GM21737 (cell line): ENCODE measurements around the gene LIN7A.

Experiments used
- ATAC-seq: cut with Tn5 transposase; IDR thresholded peaks from one replicate; pipeline ENCODE4 v1.9.1; 2021; ENCODE audit warnings: mild to moderate bottlenecking, moderate library complexity; ENCODE audit not compliant: unreplicated experiment

LIN7A gene

GRCh38 chr12:80860928-80861327 is 76.8 kb downstream of the LIN7A start:
- ATAC-seq = no peak

- no peak for ATAC-seq
These were observed 77.5 kb downstream of the LIN7A start for GRCh38 chr12:80860206-80860605.

DNA sequence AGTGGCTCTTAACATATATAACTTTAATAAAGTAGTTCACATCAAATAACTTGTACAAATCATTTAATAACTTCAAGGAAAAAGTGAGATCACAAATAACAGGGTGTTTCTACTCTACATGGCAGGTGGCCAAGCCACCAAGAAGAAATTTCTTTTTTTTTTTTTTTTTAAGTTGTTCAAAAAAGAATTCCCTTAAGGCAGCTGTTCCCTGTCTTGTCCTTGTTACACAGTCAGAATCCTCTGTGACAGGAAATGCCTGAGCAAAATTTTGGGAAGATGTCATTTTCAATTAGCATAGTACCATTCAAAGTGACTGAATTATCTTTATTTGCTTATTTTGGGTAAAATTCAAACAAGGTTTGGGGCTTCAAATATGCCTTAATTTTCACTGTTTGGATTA is 79.4 kb downstream of the LIN7A start:
- ATAC-seq = no peak

- no peak for ATAC-seq
These were observed 80.4 kb downstream of the LIN7A start for GRCh38 chr12:80857311-80857710.

- no peak for ATAC-seq
These were observed 88.4 kb downstream of the LIN7A start for GRCh38 chr12:80849337-80849736.

- ATAC-seq = no peak
These were observed 88.9 kb downstream of the LIN7A start for GRCh38 chr12:80848858-80849257.

DNA sequence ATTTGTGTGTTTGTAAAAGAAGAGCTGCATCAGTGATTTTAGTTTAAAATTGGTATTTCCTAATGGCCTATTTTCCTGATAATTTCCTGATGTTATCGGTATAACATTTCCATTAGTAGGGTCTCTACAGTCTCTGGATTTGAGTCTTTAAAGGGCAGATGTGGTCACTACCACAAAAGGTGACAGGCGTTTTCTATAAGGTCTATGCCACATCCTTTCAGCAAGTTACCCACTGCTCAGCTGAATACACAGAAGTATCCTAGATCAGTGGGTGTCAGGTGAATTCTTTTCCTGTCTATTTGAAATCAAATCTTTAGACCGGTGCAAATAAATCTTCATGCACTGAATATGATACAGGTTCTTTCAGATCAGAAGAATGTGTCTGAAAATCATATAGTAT is 90.2 kb downstream of the LIN7A start:
- no peak for ATAC-seq

- no peak for ATAC-seq
These were observed 90.8 kb downstream of the LIN7A start for GRCh38 chr12:80846952-80847351.

- ATAC-seq = no peak
These were observed 92.1 kb downstream of the LIN7A start for GRCh38 chr12:80845639-80846038.

DNA sequence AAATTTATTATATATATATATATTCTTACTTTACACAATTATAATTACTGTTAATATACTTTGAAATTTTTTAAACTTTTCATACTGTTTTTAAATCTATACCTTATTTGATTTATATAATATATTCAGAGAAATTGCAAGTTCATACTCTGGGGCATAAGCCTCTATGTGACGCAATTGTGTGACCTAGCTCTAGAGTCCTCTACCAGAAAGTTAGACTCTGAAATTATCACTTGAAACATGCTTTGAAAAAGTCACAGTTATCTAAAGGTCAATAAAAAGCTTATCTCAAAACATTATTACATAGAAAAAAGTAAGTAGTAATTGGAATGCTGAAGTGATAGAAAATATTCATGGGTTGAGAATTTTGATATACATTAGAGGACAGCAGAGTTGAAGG is 93.8 kb downstream of the LIN7A start:
- ATAC-seq = no peak

- no peak for ATAC-seq
These were observed 99.0 kb downstream of the LIN7A start for GRCh38 chr12:80838708-80839107.

DNA sequence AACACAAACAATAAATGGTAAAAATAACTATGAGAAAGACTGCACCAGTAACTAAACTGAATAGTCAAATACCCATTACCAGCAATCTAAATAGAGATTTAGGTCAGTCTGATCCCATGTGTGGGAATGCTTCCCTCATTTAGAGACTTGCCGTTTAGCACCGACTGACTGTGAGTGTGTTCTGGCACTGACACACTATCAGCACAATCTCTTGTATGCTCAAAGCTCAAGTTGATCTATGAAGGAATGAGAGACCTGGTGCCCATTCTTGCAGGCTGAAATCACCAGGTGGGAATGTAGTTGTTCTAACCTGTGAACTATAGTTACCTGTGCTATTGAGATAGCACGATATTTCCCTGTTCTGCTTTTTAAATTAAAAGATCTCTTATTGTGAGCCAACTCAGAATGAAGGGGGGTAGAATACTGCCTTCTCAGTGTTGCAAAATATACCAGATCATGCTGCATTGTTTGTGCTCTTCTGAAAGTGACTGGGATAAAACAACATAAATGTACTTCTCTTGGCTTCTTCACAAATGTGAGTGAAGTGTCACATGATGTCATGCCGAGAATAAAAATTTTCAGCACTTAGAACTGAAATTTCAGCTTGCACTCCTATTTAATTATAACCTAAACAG is 99.6 kb downstream of the LIN7A start:
- no peak for ATAC-seq

DNA sequence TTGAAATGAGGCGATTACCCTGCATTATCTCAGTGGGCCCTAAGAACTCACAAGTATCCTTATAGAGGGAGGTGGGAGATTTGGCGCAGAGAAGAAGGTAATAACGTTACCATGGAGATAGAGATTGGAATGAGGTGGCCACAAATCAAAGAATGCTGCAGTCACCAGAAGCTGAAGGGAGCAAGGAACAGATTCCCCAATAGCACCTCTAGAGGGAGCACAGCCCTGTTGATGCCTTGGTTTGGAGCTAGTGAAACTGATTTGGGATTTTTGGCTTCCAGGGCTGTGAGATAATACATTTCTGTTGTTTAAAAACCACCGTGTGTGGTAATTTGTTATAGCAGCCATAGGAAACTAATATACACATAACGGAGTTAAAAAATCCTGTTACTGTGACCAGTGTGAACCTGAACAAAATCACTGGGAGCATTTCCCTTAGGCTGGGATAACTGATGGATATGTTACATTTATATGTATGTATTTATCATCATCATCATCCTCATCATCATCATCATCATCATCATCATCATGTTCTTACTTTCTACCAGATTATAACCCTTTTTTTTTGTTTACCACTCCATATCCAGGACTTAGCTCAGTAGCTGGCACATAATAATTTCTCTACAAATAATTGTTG is 100.3 kb downstream of the LIN7A start:
- peak; percentile 51 for ATAC-seq

DNA sequence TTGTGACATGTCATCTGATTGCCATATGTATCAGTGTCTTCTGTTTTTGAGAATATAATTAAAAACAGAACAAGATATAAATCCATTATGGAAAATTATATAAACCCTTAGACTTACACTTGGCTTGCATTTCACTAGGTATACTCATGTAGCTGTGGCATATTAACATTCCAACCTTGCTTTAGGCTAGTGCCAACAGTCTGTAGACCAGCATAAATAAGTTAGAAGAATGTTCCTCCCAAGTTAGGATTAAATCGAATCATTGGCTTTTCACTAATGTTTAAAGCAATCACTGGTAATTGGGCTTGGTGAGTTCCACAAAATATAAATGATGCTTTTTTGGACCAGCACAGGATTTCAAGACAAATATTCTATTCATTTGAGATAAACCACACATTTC is 103.0 kb downstream of the LIN7A start:
- no peak for ATAC-seq

- ATAC-seq = no peak
These were observed 107.1 kb downstream of the LIN7A start for GRCh38 chr12:80830533-80831088.

- ATAC-seq = no peak
These were observed 108.0 kb downstream of the LIN7A start for GRCh38 chr12:80829767-80830166.

GRCh38 chr12:80825506-80825905 is 112.2 kb downstream of the LIN7A start:
- no peak for ATAC-seq

DNA sequence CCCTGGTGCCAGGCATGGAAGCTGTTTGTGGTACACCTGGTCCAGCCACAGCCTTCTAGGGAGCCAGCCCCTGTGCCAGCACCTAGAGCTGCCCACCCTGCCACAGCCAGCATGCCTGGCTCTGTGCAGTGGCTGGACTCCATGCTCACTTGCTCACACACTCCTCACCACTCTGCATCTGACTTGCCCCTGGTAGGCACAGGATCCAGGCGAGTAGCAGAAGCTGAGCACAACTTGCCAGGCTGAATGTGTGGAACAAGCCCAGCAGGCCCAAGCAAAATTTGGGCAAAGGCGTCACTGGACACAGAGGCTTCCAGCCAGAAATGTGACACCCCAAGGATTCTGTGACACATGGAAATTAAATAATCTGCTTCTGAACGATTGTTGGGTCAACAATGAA is 114.3 kb downstream of the LIN7A start:
- ATAC-seq = no peak

DNA sequence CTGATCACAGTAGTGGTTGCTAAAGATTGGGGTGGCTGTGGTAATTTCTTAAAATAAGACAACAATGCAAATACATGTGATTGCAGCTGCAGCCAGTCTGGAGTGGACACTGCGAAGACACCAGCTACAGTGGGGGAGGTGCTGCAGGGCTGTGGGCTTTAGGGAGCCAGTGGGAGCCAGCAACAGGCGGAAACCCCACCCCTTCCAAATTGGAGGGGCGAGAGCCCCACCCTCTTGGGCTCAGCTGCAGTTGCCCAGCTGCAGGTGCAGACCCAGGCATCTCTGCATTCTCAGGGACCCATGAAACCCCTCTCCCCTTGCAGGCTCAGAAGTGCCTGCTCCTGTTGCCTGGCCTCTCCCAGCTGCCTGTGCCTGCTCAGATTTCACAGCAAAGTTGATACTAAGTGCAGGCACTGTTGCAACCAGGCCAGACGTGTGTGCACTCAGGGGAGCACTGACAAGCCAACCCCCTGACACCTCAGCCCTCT is 116.2 kb downstream of the LIN7A start:
- no peak for ATAC-seq

- no peak for ATAC-seq
These were observed 118.9 kb downstream of the LIN7A start for GRCh38 chr12:80818878-80819277.

DNA sequence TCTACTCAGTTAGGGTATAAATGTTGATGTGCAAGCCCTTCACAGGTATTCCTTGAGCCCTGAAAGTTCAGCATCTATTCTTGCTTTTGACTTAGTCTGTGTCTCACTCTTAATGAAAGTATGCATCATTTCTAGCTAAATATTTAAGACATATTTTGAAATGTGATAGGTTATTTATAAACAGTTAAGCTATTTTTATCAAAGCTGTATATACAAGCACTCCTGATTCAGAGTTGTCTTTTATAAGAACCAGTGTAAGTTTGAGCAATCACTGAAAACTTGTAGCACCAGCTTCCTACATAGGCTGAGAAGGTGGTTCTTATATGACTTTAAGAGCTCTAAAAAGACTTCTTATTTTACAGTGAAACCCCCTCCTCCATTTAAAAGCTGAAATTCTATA is 122.4 kb downstream of the LIN7A start:
- ATAC-seq = no peak

DNA sequence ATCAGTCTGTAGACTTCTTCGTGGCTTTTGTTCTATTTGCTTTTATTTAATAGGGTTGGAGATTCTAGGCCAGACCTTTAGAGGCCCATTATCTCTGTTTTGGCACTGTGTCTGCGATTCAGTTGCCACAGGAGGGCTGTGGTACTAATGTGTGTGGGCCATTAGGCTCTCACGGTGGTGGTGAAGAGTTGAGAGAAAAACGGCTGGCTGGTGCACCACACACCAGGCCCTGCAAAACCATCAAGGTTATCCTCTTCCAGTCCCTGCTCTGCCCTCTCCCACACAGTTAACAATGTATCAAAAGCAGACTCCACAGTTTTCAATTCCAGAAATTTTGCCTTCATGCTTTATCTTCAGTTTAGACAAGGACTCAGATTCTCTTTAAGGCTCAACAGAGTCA is 123.3 kb downstream of the LIN7A start:
- no peak for ATAC-seq
